Endothelial cell of umbilical vein (primary cell): ENCODE results near the gene FOXD3. TPM values are rescaled to one million over a fixed set of nuclear protein-coding genes. Genes with fewer than 3 reads are reported as not detected.

Experiments used
- BruUV-seq: library from RNA; stranded (reverse); fragments of 400-500 nt; replicated peaks from 2 replicates; lab custom pipeline; 2021; lab: Mats Ljungman, UMichigan
- CTCF ChIA-PET: fragments of 300-600, 350-600 bp; sonication (Branson Sonifier 250); formaldehyde crosslinking; loops from one replicate; lab custom pipeline; 2021; ENCODE audit warnings: antibody characterized with exemption, inconsistent platforms; lab: Charles Lee
- POLR2A ChIA-PET: fragments of 300-600, 350-600 bp; sonication (Branson Sonifier 250); formaldehyde crosslinking; loops from one replicate; lab custom pipeline; 2021; ENCODE audit warnings: antibody characterized with exemption, inconsistent platforms; lab: Charles Lee
- DNase-seq: peaks from one replicate; pipeline ENCODE4 v3.0.0-alpha.2; 2011; ENCODE audit warnings: low read depth, low spot score
- FAIRE-seq: peaks from 2 replicates; lab custom pipeline; 2011; peaks lifted over from hg19 to GRCh38; lab: Jason Lieb, UNC
- H2AFZ ChIP-seq: 2 replicates; pipeline ENCODE4 v1.6.0; 2012; ENCODE audit warnings: low read depth, low read length, control low read depth, inconsistent platforms
- H3K27ac ChIP-seq: 2 replicates; pipeline ENCODE4 v1.5.1; 2011; ENCODE audit warnings: low read depth, mild to moderate bottlenecking, control low read depth, low read length, moderate library complexity; ENCODE audit not compliant: insufficient read depth
- H3K27me3 ChIP-seq, 2 experiments: 2 replicates each; pipeline versions ENCODE4 v1.6.0 to v1.6.1; 2011; ENCODE audit warnings: low read length in 2 of 2, mixed read lengths in 1 of 2; ENCODE audit not compliant: control insufficient read depth in 2 of 2, insufficient read depth in 2 of 2
- H3K36me3 ChIP-seq, 2 experiments: 2 replicates in 1 of 2; 3 replicates in 1 of 2; pipeline ENCODE4 v1.5.1; 2011; ENCODE audit warnings: low read length in 2 of 2, mild to moderate bottlenecking in 1 of 2, moderate library complexity in 1 of 2; ENCODE audit not compliant: control insufficient read depth in 2 of 2, insufficient read depth in 2 of 2; ENCODE audit errors: extremely low read depth in 1 of 2
- H3K4me1 ChIP-seq: 3 replicates; pipeline ENCODE4 v1.5.1; 2011; ENCODE audit warnings: mild to moderate bottlenecking, low read length; ENCODE audit not compliant: control insufficient read depth, insufficient read depth; ENCODE audit errors: extremely low read depth
- H3K4me2 ChIP-seq: 2 replicates; pipeline ENCODE4 v1.6.1; 2011; ENCODE audit warnings: low read length, control low read depth, mixed read lengths; ENCODE audit not compliant: insufficient read depth
- H3K4me3 ChIP-seq, 3 experiments: fragments of 200-600 bp in 1 of 3; sonication (generic), shearing (Covaris generic) in 1 of 3; replicated peaks in 1 of 3; 2 replicates each; pipeline ENCODE4 v1.5.1; 2011 to 2016; ENCODE audit warnings: control low read depth in 3 of 3, low read length in 3 of 3, mild to moderate bottlenecking in 2 of 3, inconsistent platforms in 1 of 3, low read depth in 1 of 3, moderate library complexity in 1 of 3; ENCODE audit not compliant: insufficient read depth in 1 of 3
- H3K79me2 ChIP-seq: 2 replicates; pipeline ENCODE4 v1.6.0; 2012; ENCODE audit warnings: low read length, inconsistent platforms; ENCODE audit not compliant: control insufficient read depth, insufficient read depth
- H3K9ac ChIP-seq: replicated peaks from 2 replicates; pipeline ENCODE3; 2011; ENCODE audit warnings: low read length, control low read depth; ENCODE audit not compliant: insufficient read depth; ENCODE audit errors: extremely low read depth
- H3K9me1 ChIP-seq: replicated peaks from 3 replicates; pipeline ENCODE4 v1.6.0; 2011; ENCODE audit warnings: mild to moderate bottlenecking, low read length; ENCODE audit not compliant: control insufficient read depth, insufficient read depth; ENCODE audit errors: extremely low read depth
- H3K9me3 ChIP-seq: replicated peaks from 2 replicates; pipeline ENCODE4 v1.5.1; 2012; ENCODE audit warnings: low read length, inconsistent platforms; ENCODE audit not compliant: control insufficient read depth, insufficient read depth
- H4K20me1 ChIP-seq: replicated peaks from 2 replicates; pipeline ENCODE3; 2011; ENCODE audit warnings: mild to moderate bottlenecking, low read length; ENCODE audit not compliant: control insufficient read depth, insufficient read depth; ENCODE audit errors: extremely low read depth
- EZH2 ChIP-seq: IDR thresholded peaks from 2 replicates; pipeline ENCODE4 v1.6.1; 2012; ENCODE audit warnings: borderline replicate concordance, low read depth, mild to moderate bottlenecking, moderate library complexity, low read length, inconsistent platforms; ENCODE audit not compliant: severe bottlenecking
- JUN ChIP-seq: IDR thresholded peaks from 2 replicates; pipeline ENCODE4 v1.6.1; 2011; ENCODE audit warnings: borderline replicate concordance, low read depth; ENCODE audit not compliant: insufficient read length, insufficient read depth
- POLR2AphosphoS5 ChIP-seq: IDR thresholded peaks from 2 replicates; pipeline ENCODE4 v1.6.1; 2012; ENCODE audit warnings: low read depth, mild to moderate bottlenecking, control low read depth, low read length, moderate library complexity; ENCODE audit not compliant: insufficient read depth
- dilution Hi-C: fragments of 300-500 bp; cut with MboI; formaldehyde crosslinking; loops from one replicate; pipeline ENCODE4 v1.15.0; 2019; ENCODE audit warnings: low sequenced_read_pairs; ENCODE audit not compliant: extremely low pct_ligation_motif_present
- intact Hi-C: fragments of 100-400 bp; cut with micrococcal nuclease; formaldehyde crosslinking; loops from one replicate; pipeline ENCODE4 v1.10.0; 2022
- polyA plus RNA-seq, 4 experiments: library from polyadenylated mRNA; depleted of rRNA in 3 of 4; stranded (reverse) in 3 of 4; unstranded in 1 of 4; fragments of >200 nt; gene quantifications; 2 replicates each; pipeline versions ENCODE4 v1.2.1 to v1.2.3, GENCODE V29; 2011 to 2012; ENCODE audit warnings: missing spikeins in 1 of 4
- total RNA-seq: library from RNA; stranded (reverse); gene quantifications from 2 replicates; pipeline ENCODE4 v1.2.3, GENCODE V29; 2021

The FOXD3 gene
- total and polyA plus RNA-seq, 2 donors (not counting 3 experiments of a cell fraction or from before 2014, with no cell fraction given) = not detected

GRCh38 chr1:63318201-63318979 lies 4.0 kb upstream of the FOXD3 start:
- intact Hi-C loops = loop anchor here (10.0 kb wide), 1 partner anchor 354 kb away; no protein-coding TSS in a partner anchor
- ChIA-PET POLR2A (no interaction called here), CTCF (interaction anchor here (1.6 to 5.0 kb wide), 2 partner anchors 158 to 219 kb away, joined by 3 to 28 read pairs; no protein-coding TSS in a partner anchor)
- Histone ChIP-seq H3K9ac (no peak overlapping the region), H3K4me3 (no peak overlapping the region), H3K4me1 (peaks cover 2% of the 10 kb centered on the region), H4K20me1 (no peaks in the 10 kb centered on the region), H3K27me3 (peaks cover 67 to 84% of the 10 kb centered on the region in 2 experiments), H2AFZ (no peak overlapping the region), H3K9me1 (no peaks in the 10 kb centered on the region), H3K79me2 (no peaks in the 10 kb centered on the region), H3K36me3 (no peaks in the 10 kb centered on the region), H3K9me3 (no peaks in the 10 kb centered on the region), H3K27ac (no peak overlapping the region), H3K4me2 (no peak overlapping the region)
- BruUV-seq = no TSS peak
- TF ChIP-seq EZH2 (peak; percentile 2), POLR2AphosphoS5 (no peak)
- dilution Hi-C loops = no loop called here
- DNase-seq (no peak), FAIRE-seq (no peak)

- ChIA-PET POLR2A (no interaction called here), CTCF (interaction anchor here (1.0 kb wide), 1 partner anchor 219 kb away, joined by 3 read pairs; no protein-coding TSS in a partner anchor)
- FAIRE-seq (no peak), DNase-seq (no peak)
- dilution Hi-C loops = no loop called here
- no peaks in the 10 kb centered on the region for H4K20me1 ChIP-seq
- no peak overlapping the region for H3K9ac ChIP-seq
- no peak overlapping the region for H3K4me2 ChIP-seq
- H3K4me1 ChIP-seq = peaks cover 2% of the 10 kb centered on the region
- no peaks in the 10 kb centered on the region for H3K79me2 ChIP-seq
- no peaks in the 10 kb centered on the region for H3K9me3 ChIP-seq
- H3K27me3 ChIP-seq = peaks cover 71 to 94% of the 10 kb centered on the region in 2 experiments
- H3K36me3 ChIP-seq = no peaks in the 10 kb centered on the region
- BruUV-seq = no TSS peak
- no peaks in the 10 kb centered on the region for H3K9me1 ChIP-seq
- intact Hi-C loops = loop anchor here (5.0 to 10.0 kb wide), 2 partner anchors 355 to 928 kb away; no protein-coding TSS in a partner anchor
- TF ChIP-seq JUN = no peak
- TF ChIP-seq EZH2 = peak; percentile 98
- H2AFZ ChIP-seq = no peak overlapping the region
- H3K27ac ChIP-seq = no peak overlapping the region
- no peak overlapping the region for H3K4me3 ChIP-seq
Observed at GRCh38 chr1:63319046-63320021, 3.0 kb upstream of the FOXD3 start.
